Mucosa of descending colon (tissue), 3 donors: Measurements from ENCODE around the gene BAK1. TPM values are rescaled to one million over a fixed set of nuclear protein-coding genes. Genes with fewer than 3 reads are reported as not detected.
"Not testable (repeated sequence)": the region's sequence is repeated elsewhere in the genome, so short reads cannot be mapped to it uniquely, and the experiment has no call there.

Experiments used
- ATAC-seq: fragments of 200-7000 bp; cut with Tn5 transposase; one replicate; pipeline ENCODE4 v1.9.1; 2020; ENCODE audit warnings: mild to moderate bottlenecking, moderate library complexity
- DNase-seq, 3 donors: peaks; one replicate each; pipeline ENCODE4 v3.0.0-alpha.2; 2020
- H3K36me3 ChIP-seq: fragments of 200-600 bp; one replicate; pipeline ENCODE4 v1.8.0; 2021; ENCODE audit warnings: low read depth, mild to moderate bottlenecking
- H3K4me1 ChIP-seq: fragments of 200-600 bp; one replicate; pipeline ENCODE4 v1.8.0; 2021; ENCODE audit warnings: low read depth, mild to moderate bottlenecking
- H3K4me3 ChIP-seq: fragments of 200-600 bp; one replicate; pipeline ENCODE4 v1.8.0; 2021; ENCODE audit warnings: mild to moderate bottlenecking
- H3K9me3 ChIP-seq: fragments of 200-600 bp; one replicate; pipeline ENCODE4 v1.8.0; 2021; ENCODE audit warnings: mild to moderate bottlenecking
- CTCF ChIP-seq: fragments of 200-600 bp; IDR thresholded peaks from one replicate; pipeline ENCODE4 v1.8.0; 2022; ENCODE audit warnings: antibody characterized with exemption, mild to moderate bottlenecking
- intact Hi-C, 2 donors: fragments of 100-400 bp; cut with DNase I in 1 of 2; cut with micrococcal nuclease in 1 of 2; formaldehyde crosslinking; loops; one replicate each; pipeline versions ENCODE4 v1.11.0 to v1.11.1; 2022; cut with DNase I, micrococcal nuclease
- total RNA-seq, 3 donors: library from RNA; stranded (reverse); fragmentation: NEBNext Ultra II Directional in 2 of 3; extraction: Animal tissue kit (Norgen Biotek cat#: 25700) in 2 of 3; gene quantifications; one replicate each; pipeline versions ENCODE4 v1.2.1 to v1.2.4, GENCODE V29; 2021 to 2023
- donor health status: DM: no; HTN: no; CAD: no; lungs with moderate emphysema.
- donor health status: DM: no; HTN: no; CAD: no.
- donor health status: DM: no; HTN: yes; CAD: no.

The BAK1 gene
- total RNA-seq, 3 donors from 2014 or later, result 57.1 to 97.9 (median 90.5) TPM

- no peaks in the 10 kb centered on the region for H3K4me1 ChIP-seq
- ATAC-seq, result no peak
- intact Hi-C loops, result no loop called here
- TF ChIP-seq CTCF, result no peak
- no peaks in the 10 kb centered on the region for H3K36me3 ChIP-seq
- H3K4me3 ChIP-seq, result no peak overlapping the region
- no peak for DNase-seq
- no peaks in the 10 kb centered on the region for H3K9me3 ChIP-seq
Observed at GRCh38 chr6:33547499-33547898, 32.6 kb downstream of the BAK1 start.

- intact Hi-C loops, result no loop called here
- Histone ChIP-seq H3K4me1 (no peaks in the 10 kb centered on the region), H3K9me3 (no peaks in the 10 kb centered on the region), H3K36me3 (no peaks in the 10 kb centered on the region), H3K4me3 (no peak overlapping the region)
- no peak for TF ChIP-seq CTCF
- ATAC-seq (no peak), DNase-seq (no peak)
Observed at GRCh38 chr6:33546766-33547165, 33.3 kb downstream of the BAK1 start.

GRCh38 chr6:33545292-33545691 lies 34.8 kb downstream of the BAK1 start:
- H3K9me3 ChIP-seq, H3K4me3 ChIP-seq, ATAC-seq, H3K36me3 ChIP-seq, DNase-seq, intact Hi-C loops, H3K4me1 ChIP-seq: not testable (repeated sequence)

- H3K36me3 ChIP-seq, result no peaks in the 10 kb centered on the region
- no peaks in the 10 kb centered on the region for H3K4me1 ChIP-seq
- ATAC-seq (no peak), DNase-seq (no peak)
- no peak overlapping the region for H3K4me3 ChIP-seq
- intact Hi-C loops, result no loop called here
- H3K9me3 ChIP-seq, result no peaks in the 10 kb centered on the region
- TF ChIP-seq CTCF, result no peak
Observed at GRCh38 chr6:33543116-33543515, 37.0 kb downstream of the BAK1 start.

- no peak for TF ChIP-seq CTCF
- H3K4me3 ChIP-seq, result no peak overlapping the region
- DNase-seq (no peak), ATAC-seq (no peak)
- intact Hi-C loops, result no loop called here
- H3K36me3 ChIP-seq, result no peaks in the 10 kb centered on the region
- H3K9me3 ChIP-seq, result no peaks in the 10 kb centered on the region
- H3K4me1 ChIP-seq, result no peaks in the 10 kb centered on the region
Observed at GRCh38 chr6:33540768-33541167, 39.3 kb downstream of the BAK1 start.

GRCh38 chr6:33534702-33535101 lies 45.4 kb downstream of the BAK1 start:
- ATAC-seq, result no peak
- Histone ChIP-seq H3K9me3 (no peaks in the 10 kb centered on the region), H3K4me1 (no peaks in the 10 kb centered on the region), H3K4me3 (no peak overlapping the region), H3K36me3 (no peaks in the 10 kb centered on the region)
- TF ChIP-seq CTCF, result no peak
- intact Hi-C loops, result no loop called here
- DNase-seq, result no peak

GRCh38 chr6:33533163-33533869 lies 46.8 kb downstream of the BAK1 start:
- H3K4me1 ChIP-seq, H3K36me3 ChIP-seq, intact Hi-C loops, ATAC-seq, H3K4me3 ChIP-seq, H3K9me3 ChIP-seq, DNase-seq: not testable (repeated sequence)

- DNase-seq, H3K9me3 ChIP-seq, H3K4me3 ChIP-seq, ATAC-seq, H3K36me3 ChIP-seq, H3K4me1 ChIP-seq, intact Hi-C loops: not testable (repeated sequence)
Observed at GRCh38 chr6:33532431-33532830, 47.6 kb downstream of the BAK1 start.

- H3K9me3 ChIP-seq, H3K4me3 ChIP-seq, H3K4me1 ChIP-seq, ATAC-seq, intact Hi-C loops, DNase-seq, H3K36me3 ChIP-seq: not testable (repeated sequence)
Observed at GRCh38 chr6:33530617-33531016, 49.5 kb downstream of the BAK1 start.
